Lung (tissue), 12 donors: Measurements from ENCODE around the gene ANKRD52. TPM values are rescaled to one million over a fixed set of nuclear protein-coding genes. Genes with fewer than 3 reads are reported as not detected.
A peak's percentile ranks its signal among the peaks of the same experiment; 100 is the strongest.

Experiments
- ATAC-seq: fragments of 200-7000 bp; cut with Tn5 transposase; one replicate; pipeline ENCODE4 v1.9.1; 2020; ENCODE audit warnings: moderate number of reproducible peaks; ENCODE audit not compliant: insufficient read depth, low FRiP score
- DNase-seq, 3 donors: peaks; one replicate each; pipeline ENCODE4 v3.0.0-alpha.2; 2013 to 2017
- H3K27ac ChIP-seq, 2 donors: one replicate each; pipeline ENCODE4 v1.5.1; 2013; ENCODE audit warnings: mild to moderate bottlenecking in 2 of 2, moderate library complexity in 2 of 2, control low read depth in 1 of 2, inconsistent platforms in 1 of 2, low read depth in 1 of 2, low read length in 1 of 2
- H3K27me3 ChIP-seq, 3 donors: one replicate each; pipeline ENCODE4 v1.5.1; 2013; ENCODE audit warnings: low read length in 2 of 3; ENCODE audit not compliant: control insufficient read depth in 3 of 3, insufficient read depth in 3 of 3
- H3K36me3 ChIP-seq, 4 donors: one replicate each; pipeline ENCODE4 v1.5.1; 2013; ENCODE audit warnings: low read length in 4 of 4, mild to moderate bottlenecking in 1 of 4, moderate library complexity in 1 of 4; ENCODE audit not compliant: control insufficient read depth in 4 of 4, insufficient read depth in 4 of 4
- H3K4me1 ChIP-seq, 5 donors: one replicate each; pipeline ENCODE4 v1.5.1; 2013; ENCODE audit warnings: low read length in 5 of 5, mild to moderate bottlenecking in 2 of 5, moderate library complexity in 1 of 5; ENCODE audit not compliant: control insufficient read depth in 5 of 5, insufficient read depth in 5 of 5
- H3K4me3 ChIP-seq: one replicate; pipeline ENCODE4 v1.5.1; 2013; ENCODE audit warnings: mild to moderate bottlenecking, control low read depth, moderate library complexity
- H3K9ac ChIP-seq, 2 donors: one replicate each; pipeline ENCODE4 v1.5.1; 2013; ENCODE audit warnings: low read length in 2 of 2, control low read depth in 1 of 2; ENCODE audit not compliant: insufficient read depth in 1 of 2
- H3K9me3 ChIP-seq, 4 donors: one replicate each; pipeline ENCODE4 v1.5.1; 2013; ENCODE audit warnings: low read length in 3 of 4, mild to moderate bottlenecking in 1 of 4, moderate library complexity in 1 of 4; ENCODE audit not compliant: control insufficient read depth in 4 of 4, insufficient read depth in 3 of 4
- WGBS, 2 donors: extraction: QIAGEN DNeasy Blood & Tissue Kit; methylation state at CpG; one replicate each; pipeline ENCODE4 v1.1.7; 2013; 5-methylcytosine and 5-hydroxymethylcytosine counted together
- polyA plus RNA-seq, 2 donors: library from polyadenylated mRNA; stranded (reverse); fragments of 200-250 nt; gene quantifications; one replicate each; pipeline ENCODE4 v1.2.1, GENCODE V29; 2013
- total RNA-seq, 2 donors: library from RNA; depleted of rRNA in 1 of 2; stranded (reverse); fragments of >200 nt in 1 of 2; gene quantifications; one replicate each; pipeline ENCODE4 v1.2.1, GENCODE V29; 2014 to 2021
- TF ChIP-seq, protein P1 (sequence below): IDR thresholded peaks from 2 replicates; pipeline ENCODE4 v1.5.1; 2012; ENCODE audit warnings: mild to moderate bottlenecking; ENCODE audit errors: control extremely low read depth, extremely low read depth
- donor health status: control.
- donor health status: control.
- donor health status: Bipolar disorder and iron deficiency.
- donor health status: healthy.
- donor health status: DM: yes; HTN: yes; CAD: no.

ANKRD52 gene
- total and polyA plus RNA-seq, 4 donors, result 9.2 to 38.1 (median 17.9) TPM

DNA sequence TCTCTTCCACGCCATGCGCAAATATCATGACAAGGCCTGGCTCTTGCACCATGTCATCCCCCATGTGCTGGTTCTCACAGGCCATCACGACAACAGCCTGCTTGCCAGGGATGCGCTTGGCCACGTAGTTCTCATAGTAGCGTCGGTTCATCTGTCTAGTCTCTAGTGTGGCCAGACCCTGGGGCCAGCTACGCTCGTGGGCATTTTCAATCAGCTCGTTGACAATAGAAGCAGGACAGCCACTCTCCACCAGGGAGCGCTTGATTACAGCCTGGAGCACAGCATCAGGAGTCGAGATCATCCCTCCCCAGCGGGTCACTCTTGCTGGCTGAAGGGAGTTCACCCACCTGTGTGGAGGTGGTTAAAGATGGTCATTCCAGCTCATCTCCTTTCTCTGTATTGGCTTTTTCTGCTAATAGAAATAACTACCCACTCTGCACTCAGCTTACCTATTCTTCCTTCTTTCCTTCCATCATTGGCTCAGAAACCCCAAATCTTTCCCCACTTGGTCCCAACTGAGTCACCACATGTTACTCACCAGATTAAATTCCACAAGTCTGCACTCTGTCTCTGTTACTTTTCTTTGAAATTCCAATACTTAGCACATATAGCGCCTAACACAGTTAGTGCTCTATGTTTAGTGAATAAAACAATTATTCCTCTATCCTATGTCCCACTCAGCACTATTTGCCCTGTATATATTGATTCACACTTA lies 51.6 kb downstream of the ANKRD52 start:
- no peaks in the 10 kb centered on the region for H3K27me3 ChIP-seq
- TF ChIP-seq, protein P1, sequence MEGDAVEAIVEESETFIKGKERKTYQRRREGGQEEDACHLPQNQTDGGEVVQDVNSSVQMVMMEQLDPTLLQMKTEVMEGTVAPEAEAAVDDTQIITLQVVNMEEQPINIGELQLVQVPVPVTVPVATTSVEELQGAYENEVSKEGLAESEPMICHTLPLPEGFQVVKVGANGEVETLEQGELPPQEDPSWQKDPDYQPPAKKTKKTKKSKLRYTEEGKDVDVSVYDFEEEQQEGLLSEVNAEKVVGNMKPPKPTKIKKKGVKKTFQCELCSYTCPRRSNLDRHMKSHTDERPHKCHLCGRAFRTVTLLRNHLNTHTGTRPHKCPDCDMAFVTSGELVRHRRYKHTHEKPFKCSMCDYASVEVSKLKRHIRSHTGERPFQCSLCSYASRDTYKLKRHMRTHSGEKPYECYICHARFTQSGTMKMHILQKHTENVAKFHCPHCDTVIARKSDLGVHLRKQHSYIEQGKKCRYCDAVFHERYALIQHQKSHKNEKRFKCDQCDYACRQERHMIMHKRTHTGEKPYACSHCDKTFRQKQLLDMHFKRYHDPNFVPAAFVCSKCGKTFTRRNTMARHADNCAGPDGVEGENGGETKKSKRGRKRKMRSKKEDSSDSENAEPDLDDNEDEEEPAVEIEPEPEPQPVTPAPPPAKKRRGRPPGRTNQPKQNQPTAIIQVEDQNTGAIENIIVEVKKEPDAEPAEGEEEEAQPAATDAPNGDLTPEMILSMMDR, result peak; percentile 35
- H3K36me3 ChIP-seq, result peaks cover 36 to 49% (median 38%) of the 10 kb centered on the region in 4 donors
- WGBS, 2 donors, result 65 to 72% methylated on average over 14 of the region's 14 CpGs
- DNase-seq (peak; percentile 56 to 60 (median 58)), ATAC-seq (peak; percentile 20)
- peaks cover 0 to 1% (median 0%) of the 10 kb centered on the region in 4 donors for H3K9me3 ChIP-seq
- no peak overlapping the region for H3K4me3 ChIP-seq
- H3K4me1 ChIP-seq, result no peaks in the 10 kb centered on the region
- H3K27ac ChIP-seq, result peak overlapping the region in 1 of 2 donors; percentile 28
- H3K9ac ChIP-seq, result peak overlapping the region in 1 of 2 donors; percentile 24

- Histone ChIP-seq H3K9me3 (peaks cover 0 to 1% (median 0%) of the 10 kb centered on the region in 4 donors), H3K27me3 (no peaks in the 10 kb centered on the region), H3K36me3 (peaks cover 30 to 43% (median 35%) of the 10 kb centered on the region in 4 donors), H3K4me1 (no peaks in the 10 kb centered on the region), H3K4me3 (no peak overlapping the region), H3K27ac (no peak overlapping the region), H3K9ac (peak overlapping the region in 1 of 2 donors; percentile 13)
- no peak for DNase-seq
- no peak for ATAC-seq
- TF ChIP-seq, protein P1, result no peak
These were observed 52.7 kb downstream of the ANKRD52 start for GRCh38 chr12:56205445-56205844.

DNA sequence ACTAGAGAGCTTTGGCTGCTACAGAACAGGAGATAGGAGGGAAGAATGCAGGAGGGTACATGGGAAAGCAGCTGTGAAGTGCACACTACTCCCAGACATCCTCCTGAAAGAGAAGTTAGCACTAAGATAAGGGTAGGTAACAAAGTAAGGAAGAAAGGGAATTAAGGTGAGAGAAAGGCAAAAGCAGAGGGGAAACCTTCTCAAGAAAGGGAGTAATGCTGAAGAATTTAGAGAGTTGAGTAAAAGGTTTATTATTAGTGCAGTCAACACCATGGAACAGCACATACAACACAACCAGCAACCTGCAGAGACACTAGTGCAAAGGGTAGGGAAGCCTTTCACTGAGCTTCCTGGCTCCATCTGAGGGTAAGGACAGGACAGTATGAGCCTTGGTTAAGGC lies 53.9 kb downstream of the ANKRD52 start:
- Histone ChIP-seq H3K27ac (no peak overlapping the region), H3K4me3 (no peak overlapping the region)

More for the DNA sequence above, 53.9 kb downstream of the ANKRD52 start:
- TF ChIP-seq, protein P1, result no peak
- peaks cover 0 to 1% (median 0%) of the 10 kb centered on the region in 4 donors for H3K9me3 ChIP-seq
- DNase-seq (no peak), ATAC-seq (no peak)
- no peaks in the 10 kb centered on the region for H3K27me3 ChIP-seq
- H3K36me3 ChIP-seq, result peaks cover 26 to 35% (median 30%) of the 10 kb centered on the region in 4 donors
- H3K9ac ChIP-seq, result no peak overlapping the region
- no peaks in the 10 kb centered on the region for H3K4me1 ChIP-seq
